Measurements from ENCODE around the gene TMEM170A. TPM values are rescaled to one million over a fixed set of nuclear protein-coding genes. Genes with fewer than 3 reads are reported as not detected.
A peak's percentile ranks its signal among the peaks of the same experiment; 100 is the strongest.

Gene TMEM170A
- total RNA-seq, 1 experiment from 2014 or later, result 46.8 TPM

- no peak overlapping the region for H4K8ac ChIP-seq (replicated peaks; ENCODE audit: insufficient read length, low read depth, low read length)
- no peak overlapping the region for H2BK15ac ChIP-seq (ENCODE audit: low read depth, low read length)
- no peak overlapping the region for H3K18ac ChIP-seq (ENCODE audit: insufficient read length, low read depth, low read length)
- H4K5ac ChIP-seq (ENCODE audit: insufficient read length, low read depth, low read length), result no peak overlapping the region
- no peaks in the 10 kb centered on the region for H3K9me3 ChIP-seq (ENCODE audit: control insufficient read depth, low read depth, low read length)
- no peak overlapping the region for H3K4me3 Mint-ChIP-seq
- H3K23ac ChIP-seq (ENCODE audit: insufficient read length, low read depth, low read length), result no peak overlapping the region
- no peak overlapping the region for H3K27ac ChIP-seq (ENCODE audit: insufficient read length, low read depth, low read length)
- no peak for DNase-seq
- H3K36me3 Mint-ChIP-seq (ENCODE audit: insufficient read depth in 1 of 3, low read depth in 3 of 3), result peaks cover 4 to 17% (median 11%) of the 10 kb centered on the region in 3 experiments
- no peak for TF ChIP-seq CTCF (conservative IDR thresholded peaks at IDR 0.05)
- H4K91ac ChIP-seq (ENCODE audit: insufficient read length, low read depth, low read length), result no peak overlapping the region
- H3K23me2 ChIP-seq (ENCODE audit: insufficient read length, low read depth, low read length, poor library complexity, severe bottlenecking), result peaks cover 3% of the 10 kb centered on the region
- no peaks in the 10 kb centered on the region; the same call in 1 of the 2 replicates for H3K4me1 ChIP-seq (ENCODE audit: insufficient read depth, low read length)
- H3K27me3 ChIP-seq (ENCODE audit: insufficient read depth, low read length), result no peaks in the 10 kb centered on the region
- H4K20me1 ChIP-seq (ENCODE audit: control insufficient read depth, insufficient read depth, insufficient read length), result no peaks in the 10 kb centered on the region
- H3K9me3 Mint-ChIP-seq, result no peaks in the 10 kb centered on the region
- no peak overlapping the region for H3K4me2 ChIP-seq (ENCODE audit: insufficient read depth, insufficient read length, low read length)
- no peak overlapping the region for H2AFZ ChIP-seq (ENCODE audit: low read length)
- H2BK20ac ChIP-seq (ENCODE audit: low read depth, low read length, poor library complexity, severe bottlenecking), result no peak overlapping the region
- no peaks in the 10 kb centered on the region for H3K79me1 ChIP-seq (ENCODE audit: insufficient read depth, low read depth, low read length, poor library complexity, severe bottlenecking)
- no peak overlapping the region for H2BK5ac ChIP-seq (ENCODE audit: insufficient read length, low read length)
- H3K9ac ChIP-seq (ENCODE audit: extremely low read depth, insufficient read length, low read length), result no peak overlapping the region
- H3K14ac ChIP-seq (ENCODE audit: insufficient read depth, low read length), result 0 out of 2 replicates have a peak overlapping the region, but pooled peaks have one; percentile 49
- H3K79me2 ChIP-seq (ENCODE audit: insufficient read depth, low read length), result peaks cover 29% of the 10 kb centered on the region; the same call in 1 of the 2 replicates
- no peak overlapping the region for H2BK12ac ChIP-seq (ENCODE audit: insufficient read length, low read depth, low read length)
- H3T11ph ChIP-seq (ENCODE audit: low read length), result no peak overlapping the region
- peaks cover 57 to 75% of the 10 kb centered on the region in 2 experiments for H3K4me1 Mint-ChIP-seq
- H2BK120ac ChIP-seq (ENCODE audit: low read depth, low read length, poor library complexity, severe bottlenecking), result no peak overlapping the region
- no peak overlapping the region for H3K56ac ChIP-seq (ENCODE audit: insufficient read length, low read depth, low read length)
- no peak overlapping the region for H2AK5ac ChIP-seq (ENCODE audit: insufficient read length, low read length)
- no peak overlapping the region for H3K4ac ChIP-seq (ENCODE audit: low read depth, low read length)
- H3K27ac Mint-ChIP-seq, result peak overlapping the region; percentile 38 to 92 (median 46); a peak in 4 of 7 replicates
- no peaks in the 10 kb centered on the region; the same call in none of the 2 replicates for H3K27me3 Mint-ChIP-seq (ENCODE audit: low read depth)
- no CpG with 5 or more reads among the region's 4 CpGs for WGBS (ENCODE audit: extremely low coverage, insufficient read length, low lambda C conversion rate)
These were observed 4.8 kb downstream of the TMEM170A start for GRCh38 chr16:75459691-75460090.

Data from H9 (cell line).